Measurements from ENCODE around the gene ITPR3.

GRCh38 chr6:33717934-33718455 is 96.9 kb downstream of the ITPR3 start:
- TF ChIP-seq, protein P1, sequence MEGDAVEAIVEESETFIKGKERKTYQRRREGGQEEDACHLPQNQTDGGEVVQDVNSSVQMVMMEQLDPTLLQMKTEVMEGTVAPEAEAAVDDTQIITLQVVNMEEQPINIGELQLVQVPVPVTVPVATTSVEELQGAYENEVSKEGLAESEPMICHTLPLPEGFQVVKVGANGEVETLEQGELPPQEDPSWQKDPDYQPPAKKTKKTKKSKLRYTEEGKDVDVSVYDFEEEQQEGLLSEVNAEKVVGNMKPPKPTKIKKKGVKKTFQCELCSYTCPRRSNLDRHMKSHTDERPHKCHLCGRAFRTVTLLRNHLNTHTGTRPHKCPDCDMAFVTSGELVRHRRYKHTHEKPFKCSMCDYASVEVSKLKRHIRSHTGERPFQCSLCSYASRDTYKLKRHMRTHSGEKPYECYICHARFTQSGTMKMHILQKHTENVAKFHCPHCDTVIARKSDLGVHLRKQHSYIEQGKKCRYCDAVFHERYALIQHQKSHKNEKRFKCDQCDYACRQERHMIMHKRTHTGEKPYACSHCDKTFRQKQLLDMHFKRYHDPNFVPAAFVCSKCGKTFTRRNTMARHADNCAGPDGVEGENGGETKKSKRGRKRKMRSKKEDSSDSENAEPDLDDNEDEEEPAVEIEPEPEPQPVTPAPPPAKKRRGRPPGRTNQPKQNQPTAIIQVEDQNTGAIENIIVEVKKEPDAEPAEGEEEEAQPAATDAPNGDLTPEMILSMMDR (IDR thresholded peaks at IDR 0.05 in 2 of 3, conservative IDR thresholded peaks at IDR 0.05 in 1 of 3; ENCODE audit: borderline replicate concordance in 1 of 3, insufficient read depth in 1 of 3, low read depth in 2 of 3, low read length in 2 of 3), result no peak
- TF ChIP-seq EZH2 (IDR thresholded peaks at IDR 0.05) (no peak), SIN3A (IDR thresholded peaks at IDR 0.05; ENCODE audit: low read depth) (no peak), CBX3 (IDR thresholded peaks at IDR 0.05; ENCODE audit: low read depth) (no peak), POLR2A (IDR thresholded peaks at IDR 0.05; ENCODE audit: borderline replicate concordance, extremely low read depth, insufficient read depth, insufficient read length) (no peak), ZNF274 (IDR thresholded peaks at IDR 0.05; ENCODE audit: low read depth, low read length) (no peak), JUND (IDR thresholded peaks at IDR 0.05) (no peak), YY1 (IDR thresholded peaks at IDR 0.05; ENCODE audit: extremely low read depth, insufficient replicate concordance, low read depth, low read length) (no peak), TCF7L2 (IDR thresholded peaks at IDR 0.05; ENCODE audit: borderline replicate concordance, extremely low read depth, insufficient read depth, insufficient read length) (no peak), POLR2AphosphoS5 (IDR thresholded peaks at IDR 0.05; ENCODE audit: low read depth, low read length) (no peak), SP1 (IDR thresholded peaks at IDR 0.05; ENCODE audit: low read depth) (no peak), EZH2phosphoT487 (IDR thresholded peaks at IDR 0.05; ENCODE audit: borderline replicate concordance) (no peak), EGR1 (IDR thresholded peaks at IDR 0.05; ENCODE audit: low read depth) (no peak)
- TF ChIP-seq, protein P2, sequence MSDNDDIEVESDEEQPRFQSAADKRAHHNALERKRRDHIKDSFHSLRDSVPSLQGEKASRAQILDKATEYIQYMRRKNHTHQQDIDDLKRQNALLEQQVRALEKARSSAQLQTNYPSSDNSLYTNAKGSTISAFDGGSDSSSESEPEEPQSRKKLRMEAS (IDR thresholded peaks at IDR 0.05), result no peak
